ENCODE measurements around the gene KRTDAP. TPM values are rescaled to one million over a fixed set of nuclear protein-coding genes. Genes with fewer than 3 reads are reported as not detected.

KRTDAP gene
- total RNA-seq, 1 experiment from 2014 or later = not detected

DNA sequence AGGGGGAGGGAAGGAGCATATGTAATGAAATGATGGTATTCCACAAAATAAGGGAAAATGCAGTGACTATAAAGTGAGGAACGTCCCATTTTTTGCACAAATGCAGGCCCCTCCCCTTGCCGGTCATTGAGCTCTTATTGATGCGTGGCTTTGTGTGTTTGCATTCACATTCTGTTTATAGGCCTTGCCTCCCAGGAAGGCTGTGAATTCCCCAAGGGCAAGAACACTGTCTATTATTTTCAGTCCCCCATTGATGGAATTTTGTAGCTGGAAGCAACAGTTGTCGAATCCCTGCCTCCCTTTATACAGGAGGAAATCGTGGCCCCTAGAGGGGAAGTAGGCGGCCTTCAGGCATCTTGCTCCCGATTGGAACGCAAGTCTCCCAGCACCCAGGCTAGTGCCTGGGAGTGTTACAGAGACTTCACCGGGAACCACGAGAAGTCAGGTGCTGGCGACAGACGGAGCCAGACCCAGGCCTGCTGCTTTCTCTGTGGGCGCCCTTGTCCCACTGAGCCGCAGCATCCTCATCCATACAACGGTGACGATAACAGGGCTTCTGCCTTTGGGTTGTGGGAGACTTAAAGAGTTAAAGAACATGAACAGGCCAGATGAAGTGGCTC, 31.0 kb upstream of the KRTDAP start:
- Mint-ChIP-seq H3K27me3 (ENCODE audit: insufficient read depth, unreplicated experiment) (no peaks in the 10 kb centered on the region), H3K9me3 (ENCODE audit: unreplicated experiment) (no peaks in the 10 kb centered on the region), H3K4me1 (ENCODE audit: insufficient read depth, unreplicated experiment) (peaks cover 19% of the 10 kb centered on the region), H3K36me3 (ENCODE audit: insufficient read depth, unreplicated experiment) (peaks cover 3% of the 10 kb centered on the region), H3K27ac (ENCODE audit: low read depth, unreplicated experiment) (no peak overlapping the region), H3K4me3 (ENCODE audit: unreplicated experiment) (no peak overlapping the region)
- no TSS peak for BruUV-seq (replicated peaks)
- CTCF ChIA-PET = interaction anchor here (2.0 to 4.0 kb wide), 2 partner anchors 11 to 28 kb away, joined by 8 to 19 read pairs; no protein-coding TSS in a partner anchor
- POLR2A ChIA-PET = no interaction called here
- intact Hi-C loops (cut with micrococcal nuclease) = no loop called here
- TF ChIP-seq, protein P1, sequence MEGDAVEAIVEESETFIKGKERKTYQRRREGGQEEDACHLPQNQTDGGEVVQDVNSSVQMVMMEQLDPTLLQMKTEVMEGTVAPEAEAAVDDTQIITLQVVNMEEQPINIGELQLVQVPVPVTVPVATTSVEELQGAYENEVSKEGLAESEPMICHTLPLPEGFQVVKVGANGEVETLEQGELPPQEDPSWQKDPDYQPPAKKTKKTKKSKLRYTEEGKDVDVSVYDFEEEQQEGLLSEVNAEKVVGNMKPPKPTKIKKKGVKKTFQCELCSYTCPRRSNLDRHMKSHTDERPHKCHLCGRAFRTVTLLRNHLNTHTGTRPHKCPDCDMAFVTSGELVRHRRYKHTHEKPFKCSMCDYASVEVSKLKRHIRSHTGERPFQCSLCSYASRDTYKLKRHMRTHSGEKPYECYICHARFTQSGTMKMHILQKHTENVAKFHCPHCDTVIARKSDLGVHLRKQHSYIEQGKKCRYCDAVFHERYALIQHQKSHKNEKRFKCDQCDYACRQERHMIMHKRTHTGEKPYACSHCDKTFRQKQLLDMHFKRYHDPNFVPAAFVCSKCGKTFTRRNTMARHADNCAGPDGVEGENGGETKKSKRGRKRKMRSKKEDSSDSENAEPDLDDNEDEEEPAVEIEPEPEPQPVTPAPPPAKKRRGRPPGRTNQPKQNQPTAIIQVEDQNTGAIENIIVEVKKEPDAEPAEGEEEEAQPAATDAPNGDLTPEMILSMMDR (IDR thresholded peaks at IDR 0.05; ENCODE audit: unreplicated experiment) = no peak
- DNase-seq (ENCODE audit: unreplicated experiment) = no peak

DNA sequence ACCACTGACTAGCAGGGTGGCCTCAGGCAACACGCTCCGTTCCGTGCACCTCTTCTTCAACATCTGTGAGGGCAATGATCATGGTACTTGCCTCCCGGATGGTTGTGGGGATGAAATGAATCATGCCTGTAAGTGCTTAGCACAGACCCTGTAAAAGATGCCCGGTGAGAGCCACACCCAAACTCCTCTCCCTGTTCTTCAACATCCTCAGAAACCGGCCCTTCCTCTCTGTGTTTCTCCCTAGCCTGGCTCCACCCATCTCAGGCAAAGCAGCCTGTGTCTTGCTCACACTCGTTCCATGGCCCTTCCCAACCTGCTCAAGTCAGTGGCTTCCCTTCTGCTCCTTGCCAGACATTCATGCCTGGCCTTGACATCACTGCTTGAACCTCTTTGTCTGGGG, 29.0 kb upstream of the KRTDAP start:
- intact Hi-C loops (cut with micrococcal nuclease) = loop anchor here (2.0 kb wide), 1 partner anchor 26 kb away; the partner anchor contains the start of gene TMEM147
- no peaks in the 10 kb centered on the region for H3K9me3 Mint-ChIP-seq (ENCODE audit: unreplicated experiment)
- H3K27ac Mint-ChIP-seq (ENCODE audit: low read depth, unreplicated experiment) = peak overlapping the region; percentile 14
- no peak overlapping the region for H3K4me3 Mint-ChIP-seq (ENCODE audit: unreplicated experiment)
- TF ChIP-seq, protein P1 (IDR thresholded peaks at IDR 0.05; ENCODE audit: unreplicated experiment) = no peak
- DNase-seq (ENCODE audit: unreplicated experiment) = peak; percentile 61
- H3K36me3 Mint-ChIP-seq (ENCODE audit: insufficient read depth, unreplicated experiment) = no peaks in the 10 kb centered on the region
- peaks cover 19% of the 10 kb centered on the region for H3K4me1 Mint-ChIP-seq (ENCODE audit: insufficient read depth, unreplicated experiment)
- POLR2A ChIA-PET = interaction anchor here (0.6 kb wide), 1 partner anchor 9 kb away, joined by 3 read pairs; no protein-coding TSS in a partner anchor
- H3K27me3 Mint-ChIP-seq (ENCODE audit: insufficient read depth, unreplicated experiment) = no peaks in the 10 kb centered on the region
- CTCF ChIA-PET = interaction anchor here (4.0 kb wide), 1 partner anchor 9 kb away, joined by 19 read pairs; no protein-coding TSS in a partner anchor
- BruUV-seq (replicated peaks) = no TSS peak

DNA sequence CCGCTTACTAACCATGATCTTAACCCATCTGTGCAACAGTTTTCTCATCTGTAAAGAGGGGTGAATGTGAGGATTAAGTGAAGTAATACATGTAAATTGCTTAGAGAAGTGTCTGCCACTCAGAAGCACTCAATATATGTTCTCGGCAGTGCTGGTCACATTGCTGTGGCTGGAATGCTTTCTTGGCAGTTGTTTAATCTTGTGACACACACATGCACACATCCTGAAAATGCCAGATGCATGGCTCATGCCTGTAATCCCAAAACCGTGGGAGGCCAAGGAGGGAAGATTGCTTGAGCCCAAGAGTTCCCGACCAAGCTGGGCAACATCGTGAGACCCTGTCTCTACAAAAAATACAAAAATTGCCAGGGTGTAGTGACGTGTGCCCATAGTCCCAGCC, 28.0 kb upstream of the KRTDAP start:
- Mint-ChIP-seq H3K4me1 (ENCODE audit: insufficient read depth, unreplicated experiment) (peaks cover 27% of the 10 kb centered on the region), H3K9me3 (ENCODE audit: unreplicated experiment) (no peaks in the 10 kb centered on the region), H3K27me3 (ENCODE audit: insufficient read depth, unreplicated experiment) (no peaks in the 10 kb centered on the region), H3K4me3 (ENCODE audit: unreplicated experiment) (no peak overlapping the region), H3K27ac (ENCODE audit: low read depth, unreplicated experiment) (peak overlapping the region; percentile 73), H3K36me3 (ENCODE audit: insufficient read depth, unreplicated experiment) (no peaks in the 10 kb centered on the region)
- intact Hi-C loops (cut with micrococcal nuclease) = loop anchor here (2.0 kb wide), 1 partner anchor 26 kb away; the partner anchor contains the start of gene TMEM147
- BruUV-seq (replicated peaks) = no TSS peak
- ChIA-PET CTCF (interaction anchor here (0.6 to 4.0 kb wide), 5 partner anchors 8 to 309 kb away, joined by 3 to 19 read pairs (median 3); no protein-coding TSS in a partner anchor), POLR2A (interaction anchor here (0.7 to 1.2 kb wide), 2 partner anchors 130 to 230 kb away, joined by 3 read pairs; partner anchors contain the start of genes COX6B1 and LIN37)
- TF ChIP-seq, protein P1 (IDR thresholded peaks at IDR 0.05; ENCODE audit: unreplicated experiment) = no peak
- DNase-seq (ENCODE audit: unreplicated experiment) = peak; percentile 91

DNA sequence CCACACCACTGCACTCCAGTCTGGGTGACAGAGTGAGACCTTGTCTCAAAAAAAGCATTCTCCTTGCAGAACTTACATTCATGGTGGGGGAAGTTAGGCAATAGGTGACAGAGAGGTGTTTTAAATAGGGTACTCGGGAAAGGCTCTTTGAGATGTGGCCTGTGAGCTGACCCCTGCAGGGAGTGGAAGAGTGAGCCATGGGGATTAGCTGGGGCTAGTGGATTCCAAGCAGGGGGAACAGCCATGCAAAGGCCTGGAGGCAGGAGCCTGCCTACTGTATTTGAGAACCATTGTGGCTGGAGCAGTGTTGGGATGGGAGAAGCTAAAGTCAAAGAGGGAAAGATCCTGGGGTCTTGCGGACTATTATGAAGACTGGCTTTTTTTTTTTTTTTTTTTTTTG, 27.1 kb upstream of the KRTDAP start:
- no peak overlapping the region for H3K27ac Mint-ChIP-seq (ENCODE audit: low read depth, unreplicated experiment)
- no peak overlapping the region for H3K4me3 Mint-ChIP-seq (ENCODE audit: unreplicated experiment)
- no peaks in the 10 kb centered on the region for H3K27me3 Mint-ChIP-seq (ENCODE audit: insufficient read depth, unreplicated experiment)
- no peaks in the 10 kb centered on the region for H3K9me3 Mint-ChIP-seq (ENCODE audit: unreplicated experiment)
- intact Hi-C loops (cut with micrococcal nuclease) = no loop called here
- H3K36me3 Mint-ChIP-seq (ENCODE audit: insufficient read depth, unreplicated experiment) = no peaks in the 10 kb centered on the region
- TF ChIP-seq, protein P1 (IDR thresholded peaks at IDR 0.05; ENCODE audit: unreplicated experiment) = no peak
- no TSS peak for BruUV-seq (replicated peaks)
- POLR2A ChIA-PET = no interaction called here
- CTCF ChIA-PET = interaction anchor here (0.8 to 1.8 kb wide), 4 partner anchors 12 to 164 kb away, joined by 3 to 9 read pairs (median 5); no protein-coding TSS in a partner anchor
- DNase-seq (ENCODE audit: unreplicated experiment) = no peak
- H3K4me1 Mint-ChIP-seq (ENCODE audit: insufficient read depth, unreplicated experiment) = peaks cover 29% of the 10 kb centered on the region
